ENCODE measurements around the gene PACC1.
"Not testable (repeated sequence)": the region's sequence is repeated elsewhere in the genome, so short reads cannot be mapped to it uniquely, and the experiment has no call there.

The PACC1 gene

GRCh38 chr1:212395678-212396437, 18.8 kb downstream of the PACC1 start:
- DNase-seq, result not testable (repeated sequence)

GRCh38 chr1:212388985-212389716, 25.5 kb downstream of the PACC1 start:
- DNase-seq, result no peak

GRCh38 chr1:212386029-212386428, 28.7 kb downstream of the PACC1 start:
- DNase-seq, result no peak

- DNase-seq, result no peak
These were observed 33.2 kb downstream of the PACC1 start for GRCh38 chr1:212381397-212382035.

- no peak for DNase-seq
These were observed 35.3 kb downstream of the PACC1 start for GRCh38 chr1:212379366-212379765.

- DNase-seq, result no peak
These were observed 37.0 kb downstream of the PACC1 start for GRCh38 chr1:212377644-212378043.

- no peak for DNase-seq
These were observed 38.7 kb downstream of the PACC1 start for GRCh38 chr1:212375986-212376385.

- DNase-seq, result no peak
These were observed 46.6 kb downstream of the PACC1 start for GRCh38 chr1:212368073-212368484.

GRCh38 chr1:212367474-212368072, 47.1 kb downstream of the PACC1 start:
- no peak for DNase-seq

- no peak for DNase-seq
These were observed 47.8 kb downstream of the PACC1 start for GRCh38 chr1:212366901-212367300.

GRCh38 chr1:212364985-212365384, 49.7 kb downstream of the PACC1 start:
- no peak for DNase-seq

GRCh38 chr1:212359794-212360479, 54.7 kb downstream of the PACC1 start:
- DNase-seq, result no peak

- no peak for DNase-seq
These were observed 59.3 kb downstream of the PACC1 start for GRCh38 chr1:212355230-212355969.

- no peak for DNase-seq
These were observed 60.2 kb downstream of the PACC1 start for GRCh38 chr1:212354464-212354863.

- no peak for DNase-seq
These were observed 61.5 kb downstream of the PACC1 start for GRCh38 chr1:212353181-212353580.

- DNase-seq, result no peak
These were observed 62.9 kb downstream of the PACC1 start for GRCh38 chr1:212351588-212352362.

- DNase-seq, result no peak
These were observed 68.1 kb downstream of the PACC1 start for GRCh38 chr1:212346601-212347000.

GRCh38 chr1:212344905-212345304, 69.8 kb downstream of the PACC1 start:
- no peak for DNase-seq

- no peak for DNase-seq
These were observed 73.6 kb downstream of the PACC1 start for GRCh38 chr1:212341090-212341489.

GRCh38 chr1:212329105-212329504, 85.6 kb downstream of the PACC1 start:
- no peak for DNase-seq

- DNase-seq, result no peak
These were observed 86.4 kb downstream of the PACC1 start for GRCh38 chr1:212328248-212328647.

Measured in NK-92 treated with Interleukin-12 subunit alpha and Interleukin-12 subunit beta, amount 100 ng/mL, for 24 hours (cell line).